HG03025 (cell line): ENCODE measurements around the gene CACNA1A.
"Not testable (repeated sequence)": the region's sequence is repeated elsewhere in the genome, so short reads cannot be mapped to it uniquely, and the experiment has no call there.

Experiments
- ATAC-seq: cut with Tn5 transposase; IDR thresholded peaks from one replicate; pipeline ENCODE4 v1.9.1; 2021; ENCODE audit warnings: mild to moderate bottlenecking, moderate library complexity; ENCODE audit not compliant: unreplicated experiment, low FRiP score

The CACNA1A gene

DNA sequence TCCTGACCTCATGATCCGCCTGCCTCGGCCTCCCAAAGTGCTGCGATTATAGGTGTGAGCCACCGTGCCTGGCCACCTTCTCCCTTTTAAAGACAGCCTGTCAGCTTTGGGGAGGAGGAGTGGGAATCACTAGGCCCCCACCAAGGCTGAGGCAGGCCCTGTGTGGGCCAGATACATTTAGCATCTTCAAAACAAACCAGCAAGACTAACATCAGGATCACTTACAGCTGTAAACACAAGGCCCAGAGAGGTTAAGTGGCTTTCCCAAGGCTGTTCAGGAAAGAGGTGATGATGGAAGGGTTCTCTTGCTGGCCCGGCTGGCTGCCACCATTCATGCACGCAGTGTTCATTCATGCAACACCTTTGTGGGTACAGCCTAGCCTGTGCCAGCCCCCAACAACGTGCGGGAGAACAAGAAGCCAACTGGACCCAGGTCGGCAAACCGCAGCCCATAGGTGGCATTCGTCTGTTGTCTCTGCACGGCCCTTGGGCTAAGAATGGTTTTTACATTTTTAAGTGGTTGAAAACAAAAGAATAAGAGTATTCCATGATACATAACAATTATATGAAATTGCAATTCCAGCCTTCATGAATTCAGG, 333.0 kb downstream of the CACNA1A start:
- ATAC-seq: no peak

DNA sequence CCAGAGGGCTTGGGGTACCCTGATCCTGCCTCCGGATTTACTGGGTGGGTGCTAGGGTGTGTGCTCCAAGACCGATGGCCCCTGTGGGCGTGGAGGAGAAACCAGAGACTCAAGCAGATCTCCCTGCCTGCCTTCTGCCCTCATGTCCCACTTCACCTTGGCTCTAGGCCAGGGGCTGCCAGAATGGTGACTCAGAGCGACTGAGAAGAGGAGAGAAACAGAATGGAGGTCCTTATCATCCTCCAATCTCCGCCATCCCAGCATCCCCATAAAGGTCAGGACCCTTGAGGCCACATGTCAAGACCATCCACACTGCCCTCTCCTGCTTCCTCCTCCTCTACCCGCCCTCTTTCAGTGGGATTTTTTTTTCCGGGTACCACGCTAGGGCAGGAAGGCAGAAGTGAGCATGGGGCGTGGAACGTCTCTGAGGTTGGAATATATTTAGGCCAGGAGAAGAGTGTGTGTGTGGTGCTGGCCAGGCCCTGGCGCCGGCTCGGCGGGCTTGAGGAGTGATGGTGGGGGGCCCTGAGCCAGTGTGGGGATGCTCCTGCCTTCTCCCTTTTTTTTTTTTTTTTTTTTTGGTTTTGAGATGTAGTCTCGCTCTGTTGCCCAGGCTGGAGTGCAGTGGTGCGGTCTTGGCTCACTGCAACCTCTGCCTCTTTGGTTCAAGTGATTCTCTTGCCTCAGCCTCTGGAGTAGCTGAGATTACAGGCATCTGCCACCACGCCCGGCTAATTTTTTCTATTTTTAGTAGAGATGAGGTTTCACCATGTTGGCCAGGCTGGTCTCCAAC, 333.7 kb downstream of the CACNA1A start:
- no peak for ATAC-seq

DNA sequence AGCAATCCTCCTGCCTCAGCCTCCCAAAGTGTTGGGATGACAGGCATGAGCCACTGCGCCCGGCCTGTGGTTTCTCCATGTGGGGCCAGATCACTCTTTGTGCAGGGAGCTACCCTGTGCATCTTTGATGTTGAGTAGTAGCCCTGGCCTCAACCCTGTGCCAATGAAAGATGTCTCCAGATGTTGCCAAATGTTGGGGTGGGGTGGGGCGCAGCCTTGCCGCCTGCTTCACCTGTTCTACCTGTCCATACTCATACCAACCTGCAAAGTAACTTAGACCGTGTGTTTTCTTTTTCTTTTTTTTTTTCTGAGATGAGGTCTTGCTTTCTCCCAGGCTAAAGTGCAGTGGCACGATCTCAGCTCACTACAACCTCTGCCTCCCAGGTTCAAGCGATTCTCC, 335.1 kb downstream of the CACNA1A start:
- ATAC-seq: no peak

DNA sequence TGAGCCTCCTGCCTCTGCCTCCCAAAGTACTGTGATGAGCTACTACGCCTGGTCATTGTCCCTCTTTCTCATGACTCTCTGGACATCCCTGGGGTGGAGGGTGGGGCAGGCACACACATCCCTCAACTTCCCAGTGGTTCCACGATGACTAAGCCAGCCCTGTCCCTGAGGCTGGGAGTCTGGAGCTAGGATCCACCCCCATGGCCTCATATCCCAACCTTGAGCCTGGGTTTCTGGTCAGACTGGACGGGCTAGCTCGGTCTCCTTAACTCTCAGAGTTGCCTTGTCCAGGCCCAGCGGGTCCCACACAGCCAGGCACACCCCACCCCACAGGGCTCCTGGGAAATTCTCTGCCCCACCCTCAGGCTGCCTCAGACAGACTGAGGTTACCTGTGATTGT, 336.5 kb downstream of the CACNA1A start:
- no peak for ATAC-seq

DNA sequence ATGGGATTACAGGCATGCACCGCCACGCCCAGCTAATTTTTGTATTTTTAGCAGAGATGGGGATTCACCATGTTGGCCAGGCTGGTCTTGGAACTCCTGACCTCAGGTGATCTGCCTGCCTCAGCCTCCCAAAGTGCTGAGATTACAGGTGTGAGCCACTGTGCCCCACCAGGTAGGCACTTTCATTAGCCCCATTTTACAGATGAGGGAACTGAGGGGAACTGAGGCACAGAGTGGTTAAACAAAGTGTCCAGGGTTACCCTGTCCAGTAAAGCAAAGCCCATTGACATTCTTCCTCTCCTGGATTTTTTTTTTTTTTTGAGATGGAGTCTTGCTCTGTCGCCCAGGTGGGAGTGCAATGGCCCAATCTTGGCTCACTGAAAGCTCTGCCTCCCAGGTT, 340.1 kb downstream of the CACNA1A start:
- ATAC-seq: not testable (repeated sequence)

DNA sequence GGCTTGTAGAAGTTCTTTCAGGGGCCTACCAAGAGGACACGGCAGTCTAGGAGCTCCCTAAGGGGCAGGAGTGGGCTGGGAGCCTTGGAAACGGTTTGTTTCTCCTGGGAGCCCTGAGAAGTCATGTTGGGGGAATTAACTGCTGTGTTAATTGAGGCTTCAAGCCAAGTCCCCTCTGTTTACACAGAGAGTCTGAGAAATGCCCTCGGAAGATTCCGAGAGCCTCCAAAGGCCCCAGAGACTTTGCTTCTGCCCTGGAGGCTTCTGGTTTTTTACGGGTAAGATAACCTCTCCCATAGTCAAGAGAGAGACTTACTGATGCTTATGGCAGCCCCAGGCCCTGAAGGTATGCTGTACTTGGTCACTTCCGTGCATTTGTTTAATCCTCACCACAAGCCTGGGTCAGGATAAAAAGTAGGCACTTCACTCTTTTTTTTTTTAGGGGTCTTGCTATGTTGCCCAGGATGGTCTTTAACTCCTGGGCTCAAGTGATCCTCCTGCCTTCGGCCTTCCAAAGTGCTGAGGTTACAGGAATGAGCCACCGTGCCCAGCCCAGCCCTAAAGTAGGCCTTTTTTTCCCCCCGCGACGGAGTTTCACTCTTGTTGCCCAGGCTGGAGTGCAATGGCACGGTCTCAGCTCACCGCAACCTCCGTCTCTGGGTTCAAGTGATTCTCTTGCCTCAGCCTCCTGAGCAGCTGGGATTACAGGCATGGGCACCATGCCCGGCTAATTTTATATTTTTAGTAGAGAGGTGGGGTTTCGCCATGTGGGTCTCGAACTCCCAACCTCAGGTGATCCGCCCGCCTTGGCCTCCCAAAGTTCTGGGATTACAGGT, 340.9 kb downstream of the CACNA1A start:
- no peak for ATAC-seq

DNA sequence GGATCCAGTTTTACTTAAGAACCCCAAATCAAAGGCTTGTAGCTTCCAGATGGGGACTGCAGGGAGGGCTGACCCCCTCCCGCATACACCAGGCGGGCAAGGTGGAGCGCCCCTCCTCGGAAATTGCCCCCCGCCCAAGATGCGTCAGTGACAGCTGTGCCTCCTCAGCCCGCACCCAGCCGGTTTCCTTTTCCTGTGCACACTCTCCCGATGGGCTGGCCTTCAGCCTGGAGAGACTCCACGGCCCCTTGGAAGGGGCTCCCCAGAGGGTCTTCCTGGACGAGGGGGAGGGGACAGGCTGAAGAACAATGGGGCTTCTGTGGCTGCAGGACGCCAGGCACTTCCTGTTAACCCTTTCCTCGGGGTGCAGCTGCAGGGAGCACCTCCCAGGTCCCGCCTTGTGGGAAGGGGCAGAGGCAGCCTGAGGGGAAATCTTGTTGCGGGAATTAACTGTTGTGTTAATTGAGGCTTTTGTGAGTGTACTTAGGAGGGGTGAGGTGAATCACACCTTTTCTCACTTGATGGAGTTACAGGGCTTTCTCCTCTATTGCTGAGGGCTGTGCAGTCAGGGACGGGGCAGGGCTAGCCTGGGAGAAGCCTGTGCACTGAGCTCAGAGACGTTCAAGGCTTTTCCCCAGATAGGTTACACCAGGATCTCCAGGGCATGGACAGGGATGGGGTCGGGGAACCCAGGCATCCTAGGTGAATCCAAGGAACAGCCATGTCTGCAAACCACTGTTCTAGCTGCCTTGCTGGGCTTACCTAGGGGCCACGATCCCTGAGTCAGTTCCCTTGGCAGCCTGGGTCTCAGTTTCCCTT, 341.7 kb downstream of the CACNA1A start:
- no peak for ATAC-seq

DNA sequence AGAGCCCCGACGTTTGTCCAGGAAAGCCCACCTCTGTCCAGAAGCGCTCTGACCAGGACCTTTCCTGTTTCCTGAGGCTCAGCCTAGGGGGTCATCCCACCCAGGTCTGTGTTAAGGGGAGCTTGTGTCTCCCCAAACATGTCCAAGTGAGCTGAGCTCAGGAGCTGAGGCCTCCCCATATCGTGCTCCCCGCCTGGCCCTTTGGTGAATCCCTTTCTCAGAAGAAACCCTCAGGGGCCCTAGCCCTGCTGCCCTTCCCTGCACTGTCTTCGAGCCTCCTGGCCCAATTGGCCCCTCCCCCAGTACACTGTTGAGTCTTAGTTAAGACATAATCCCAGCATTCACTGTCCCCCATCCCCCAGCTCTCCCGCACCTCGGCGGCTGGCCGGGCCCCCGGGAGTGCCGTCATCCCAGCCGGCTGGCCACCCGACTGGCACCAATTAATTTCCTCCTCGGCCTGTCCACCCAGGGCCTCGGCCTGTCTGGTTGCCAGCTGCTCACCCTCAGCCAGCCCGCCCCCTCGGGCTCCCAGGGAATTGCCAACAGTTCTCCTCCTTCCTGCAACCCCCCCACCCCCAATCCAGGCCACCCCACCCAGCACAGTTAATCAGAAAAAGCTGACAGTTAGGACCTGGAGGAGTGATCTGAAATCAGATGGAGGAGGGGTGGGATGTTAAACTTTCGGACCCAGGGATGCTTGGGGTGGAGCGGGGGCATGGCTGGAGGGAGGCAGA, 342.5 kb downstream of the CACNA1A start:
- ATAC-seq: no peak

DNA sequence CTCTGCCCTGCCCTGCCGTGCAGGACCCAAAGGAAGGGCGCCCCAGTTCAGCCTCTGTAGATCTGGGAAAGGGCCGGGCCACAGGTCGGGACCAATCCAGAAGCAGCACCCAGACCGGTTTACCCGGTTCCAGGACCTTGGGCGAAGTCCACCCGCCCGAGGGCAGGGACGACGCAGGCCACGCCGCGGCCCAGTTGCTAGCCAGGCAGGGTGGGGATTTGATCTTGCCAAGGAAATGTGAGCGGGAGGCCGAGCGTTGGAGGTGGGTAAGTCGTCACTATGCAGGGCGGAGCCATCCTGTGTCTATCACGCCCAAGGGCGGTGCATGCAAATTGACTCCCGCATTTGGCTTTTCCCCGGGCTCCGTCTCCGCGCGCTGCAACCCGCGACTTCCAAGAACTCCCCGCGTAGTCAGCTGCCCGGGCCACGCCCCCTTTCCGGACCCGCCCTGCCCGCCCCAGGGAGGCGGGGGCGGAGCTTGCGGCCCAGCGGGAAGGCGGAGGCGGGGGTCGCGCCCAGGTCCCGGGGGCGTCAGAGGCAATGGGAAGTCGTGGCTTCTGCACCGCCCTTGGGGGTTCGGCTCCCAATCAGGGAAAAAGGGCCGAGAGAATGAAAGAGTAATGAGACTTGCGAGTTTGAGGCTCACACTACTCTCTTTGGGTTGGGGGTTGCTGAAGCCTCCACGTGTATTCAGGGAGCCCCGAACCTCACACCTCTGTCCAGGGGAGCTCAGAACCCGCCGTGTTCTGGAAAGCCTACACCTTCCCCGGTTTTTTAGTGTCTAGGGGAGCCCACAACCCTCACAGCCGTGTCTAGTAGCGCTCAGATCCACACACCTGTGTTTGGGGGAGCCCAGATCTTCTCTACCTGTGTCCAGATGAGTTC, 343.3 kb downstream of the CACNA1A start:
- no peak for ATAC-seq

DNA sequence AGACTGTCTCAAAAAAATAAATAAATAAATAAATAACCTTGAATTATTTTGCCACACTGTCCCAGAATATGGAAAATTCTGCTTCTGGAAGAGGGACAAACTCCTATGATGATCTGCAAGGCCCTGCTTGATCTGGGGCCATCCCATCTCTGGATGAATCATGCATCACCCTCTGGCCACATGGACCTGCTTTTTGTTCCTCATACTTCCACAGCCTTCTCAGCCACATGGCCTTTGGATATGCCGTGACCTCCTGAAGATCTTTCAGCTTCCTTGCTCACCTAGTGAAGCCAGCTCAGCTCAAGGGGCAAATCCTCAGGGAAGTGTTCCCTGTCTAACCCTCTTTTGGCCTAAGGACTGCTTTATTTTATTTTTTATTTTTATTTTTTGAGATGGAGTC, 345.7 kb downstream of the CACNA1A start:
- no peak for ATAC-seq

DNA sequence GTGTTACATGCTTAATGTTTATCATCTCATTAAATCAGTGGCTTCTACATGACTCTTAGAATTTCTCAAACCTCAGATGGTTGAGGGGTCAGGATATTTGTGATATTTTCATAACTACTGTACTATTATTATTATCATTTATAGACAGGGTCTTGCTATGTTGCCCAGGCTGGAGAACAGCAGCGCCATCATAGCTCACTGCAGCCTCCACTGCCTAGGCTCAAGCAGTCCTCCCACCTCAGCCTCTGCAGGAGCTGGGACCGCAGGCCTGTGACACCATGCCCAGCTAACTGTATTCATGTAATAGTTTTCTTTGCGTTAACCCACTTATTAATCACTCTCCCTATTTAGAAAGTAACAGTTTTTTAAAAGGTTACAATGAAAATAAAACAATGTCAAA, 346.6 kb downstream of the CACNA1A start:
- ATAC-seq: no peak
